Erythroblast (primary cell): ENCODE results near the gene CCDC80.

Experiments used
- GATA1 ChIP-seq: IDR thresholded peaks from 2 replicates; pipeline ENCODE4 v1.6.1; 2011; ENCODE audit warnings: low read depth, mild to moderate bottlenecking, control low read depth, low read length, moderate library complexity
- POLR2A ChIP-seq: IDR thresholded peaks from 2 replicates; pipeline ENCODE4 v1.6.1; 2011; ENCODE audit warnings: mild to moderate bottlenecking, low read length

DNA sequence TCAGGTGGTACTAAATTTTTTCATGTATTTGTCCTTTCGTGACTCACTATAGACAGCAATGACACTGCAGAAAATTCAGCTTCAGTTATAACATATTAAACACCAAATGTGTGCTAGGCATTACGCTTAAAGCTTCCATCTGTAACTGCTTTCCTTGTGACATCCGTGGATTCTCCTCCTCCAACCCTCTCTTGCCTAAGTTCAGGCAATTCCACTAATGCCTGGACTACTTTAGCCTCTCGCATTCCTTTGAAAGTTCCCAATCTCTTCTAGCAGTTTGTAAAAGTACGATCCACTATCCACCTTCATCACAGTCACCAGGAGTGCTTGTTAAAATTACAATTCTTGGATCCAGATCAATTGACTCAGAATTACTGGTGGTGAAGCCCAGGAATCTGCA lies 17.7 kb downstream of the CCDC80 start:
- TF ChIP-seq POLR2A, result no peak
- TF ChIP-seq GATA1, result no peak
